ENCODE data around the gene SKA2. TPM values are rescaled to one million over a fixed set of nuclear protein-coding genes. Genes with fewer than 3 reads are reported as not detected.
A peak's percentile ranks its signal among the peaks of the same experiment; 100 is the strongest.
"Not testable (repeated sequence)": the region's sequence is repeated elsewhere in the genome, so short reads cannot be mapped to it uniquely, and the experiment has no call there.

Gene SKA2
- total RNA-seq, 1 experiment from 2014 or later, result 110 TPM

DNA sequence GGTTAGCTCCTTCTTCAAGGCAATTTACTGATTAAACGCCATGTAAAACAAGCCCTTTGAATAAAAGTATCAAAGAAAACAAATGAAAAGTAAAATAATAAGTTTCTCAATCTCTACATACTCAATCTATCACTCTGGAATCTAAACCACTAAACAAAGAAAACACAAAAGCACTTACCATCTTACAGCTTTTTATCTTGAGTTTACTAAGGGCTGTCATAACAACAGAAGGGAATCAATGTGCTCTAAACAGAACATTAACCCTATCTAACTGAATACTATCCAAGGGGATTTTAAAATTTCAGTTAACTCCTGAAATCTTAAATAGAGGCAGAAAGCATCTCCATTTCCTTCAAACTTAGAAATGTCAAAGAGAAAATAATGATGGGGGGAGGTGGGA is 3.4 kb downstream of the SKA2 start:
- no peak for DNase-seq (ENCODE audit: low read depth)

DNA sequence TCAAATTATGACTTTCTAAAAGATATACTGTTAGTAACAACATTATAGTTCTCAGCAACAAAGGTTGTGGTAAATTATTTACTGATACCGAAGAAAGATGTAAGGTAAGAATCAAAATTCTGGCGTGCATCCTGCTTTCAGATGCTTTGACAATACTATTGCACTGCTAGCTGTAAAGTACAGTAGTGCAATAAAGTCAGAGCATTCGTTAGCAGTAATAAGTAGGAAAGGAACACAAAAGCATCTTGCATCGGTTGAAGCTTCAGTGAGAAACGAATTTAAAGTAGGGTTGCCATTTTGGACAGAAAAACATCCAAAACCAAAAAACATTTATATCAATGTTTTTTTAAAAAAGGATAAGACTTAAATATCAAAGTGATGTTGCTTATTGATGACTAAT is 4.0 kb downstream of the SKA2 start:
- no peak for DNase-seq (ENCODE audit: low read depth)

DNA sequence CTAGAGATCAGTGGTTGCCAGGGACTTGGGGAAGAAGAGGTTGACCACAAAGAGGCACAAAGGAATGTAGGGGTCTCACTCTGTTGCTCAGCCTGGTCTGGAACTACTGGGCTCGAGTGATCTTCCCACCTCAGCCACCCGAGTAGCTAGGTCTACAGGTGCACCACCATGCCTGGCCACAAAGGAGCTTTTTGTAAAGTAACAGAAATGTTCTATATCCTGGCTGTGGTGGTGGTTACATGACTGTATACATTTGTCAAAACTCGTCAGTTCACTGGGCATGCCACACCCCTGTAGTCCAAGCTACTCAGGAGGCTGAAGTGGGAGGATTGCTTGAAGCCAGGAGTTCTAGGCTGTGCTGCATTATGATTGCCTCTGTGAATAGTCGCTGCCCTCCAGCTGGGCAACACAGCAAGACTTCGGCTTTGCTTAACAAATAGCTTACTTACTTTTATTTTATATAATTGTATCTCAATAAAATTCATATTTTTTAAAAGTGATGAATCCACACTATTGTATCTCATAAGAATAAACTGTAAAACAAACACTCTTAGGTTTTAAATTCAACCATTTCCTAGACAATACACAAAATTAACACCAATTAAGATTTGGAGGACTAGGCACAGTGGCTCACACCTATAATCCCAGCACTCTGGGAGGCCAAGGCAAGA is 5.0 kb downstream of the SKA2 start:
- DNase-seq (ENCODE audit: low read depth), result no peak

DNA sequence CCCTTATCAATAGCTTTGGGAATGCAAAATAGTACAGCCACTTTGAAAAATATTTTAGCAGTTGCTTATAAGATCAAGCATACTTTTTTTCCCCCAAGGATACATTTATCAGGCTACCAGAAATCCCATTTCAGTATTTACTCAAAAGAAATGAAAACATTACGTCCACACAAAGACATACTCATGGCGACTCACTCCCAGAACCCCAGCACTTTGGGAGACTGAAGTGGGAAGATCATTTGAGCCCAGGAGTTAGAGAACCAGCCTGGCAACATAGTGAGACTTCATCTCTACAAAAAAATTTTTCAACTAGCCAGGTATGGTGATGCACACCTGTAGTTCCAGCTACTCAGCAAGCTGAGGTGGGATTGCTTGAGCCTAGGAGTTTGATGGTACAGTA is 5.9 kb downstream of the SKA2 start:
- DNase-seq (ENCODE audit: low read depth), result no peak

DNA sequence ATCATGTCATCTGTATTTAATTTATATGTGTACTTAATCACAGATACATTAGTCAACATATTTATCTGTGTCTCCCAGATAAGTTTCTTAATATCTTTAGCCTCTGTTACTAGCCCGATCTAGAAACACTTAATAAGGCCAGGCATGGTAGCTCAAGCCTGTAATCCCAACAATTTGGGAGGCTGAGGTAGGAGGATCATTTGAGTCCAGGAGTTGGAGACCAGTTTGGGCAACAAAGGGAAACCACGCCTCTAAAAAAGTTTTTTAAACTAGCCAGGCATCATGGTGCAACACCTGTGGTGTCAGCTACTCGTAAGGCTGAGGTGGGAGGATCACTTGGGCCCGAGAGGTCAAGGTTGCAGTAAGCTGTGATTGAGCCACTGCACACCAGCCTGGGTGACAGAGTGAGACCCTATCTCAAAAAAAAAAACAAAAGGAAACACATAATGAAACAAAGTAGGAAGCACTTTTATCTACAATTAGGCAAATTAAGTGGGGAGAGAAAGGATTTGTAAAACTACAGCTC is 9.4 kb downstream of the SKA2 start:
- no peak for DNase-seq (ENCODE audit: low read depth)

DNA sequence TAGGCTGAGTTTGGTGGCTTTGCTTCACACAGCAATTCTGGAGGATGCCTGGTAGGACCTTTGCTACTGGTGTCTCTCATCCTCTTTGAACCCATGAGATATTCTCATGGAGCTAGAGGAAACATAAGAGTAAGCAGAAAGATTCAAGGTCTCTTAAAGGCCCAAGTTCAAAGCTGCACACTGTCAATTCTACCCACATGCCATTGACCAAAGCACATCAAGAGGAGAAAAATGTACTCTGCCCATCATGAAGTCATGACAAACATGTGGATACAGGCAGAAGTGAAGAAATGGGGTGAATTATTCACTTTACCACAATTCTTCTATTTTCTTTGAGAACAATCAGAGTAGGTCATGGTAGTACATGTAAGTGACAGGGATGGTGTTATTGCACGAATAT is 13.1 kb downstream of the SKA2 start:
- DNase-seq (ENCODE audit: low read depth), result no peak

DNA sequence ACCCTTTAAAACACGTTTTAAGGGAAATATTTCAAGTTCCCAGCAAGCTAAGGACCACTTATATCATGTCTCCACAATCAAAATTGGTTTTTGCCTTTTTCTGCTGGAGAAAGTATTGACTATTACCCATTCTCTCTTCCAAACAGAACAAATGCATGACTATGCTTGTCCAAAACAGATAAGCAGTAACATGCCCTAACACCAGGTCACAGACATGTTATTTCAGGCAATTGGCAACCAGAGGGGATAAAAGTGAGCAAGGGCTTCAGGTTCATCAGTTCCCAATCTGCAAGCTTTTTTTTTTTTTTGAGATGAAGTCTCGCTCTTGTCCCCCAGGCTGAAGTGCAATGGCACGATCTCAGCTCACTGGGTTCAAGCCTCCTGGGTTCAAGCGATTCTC is 15.0 kb downstream of the SKA2 start:
- DNase-seq (ENCODE audit: low read depth), result no peak

DNA sequence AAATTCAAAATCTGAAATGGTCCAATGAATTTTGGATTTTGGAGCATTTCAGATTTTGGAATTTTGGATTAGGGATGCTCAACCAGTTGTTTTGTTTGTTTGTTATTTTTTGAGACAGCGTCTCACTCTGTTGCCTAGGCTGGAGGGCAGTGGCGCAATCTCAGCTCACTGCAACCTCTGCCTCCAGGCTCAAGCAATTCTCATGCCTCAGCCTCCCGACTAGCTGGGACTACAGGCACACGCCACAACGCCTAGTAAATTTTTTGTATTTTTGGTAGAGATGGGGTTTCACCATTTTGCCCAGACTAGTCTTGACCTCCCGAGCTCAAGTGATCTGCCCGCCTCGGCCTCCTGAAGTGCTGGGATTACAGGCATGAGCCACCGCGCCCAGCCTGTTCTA is 16.6 kb downstream of the SKA2 start:
- DNase-seq (ENCODE audit: low read depth), result not testable (repeated sequence)

DNA sequence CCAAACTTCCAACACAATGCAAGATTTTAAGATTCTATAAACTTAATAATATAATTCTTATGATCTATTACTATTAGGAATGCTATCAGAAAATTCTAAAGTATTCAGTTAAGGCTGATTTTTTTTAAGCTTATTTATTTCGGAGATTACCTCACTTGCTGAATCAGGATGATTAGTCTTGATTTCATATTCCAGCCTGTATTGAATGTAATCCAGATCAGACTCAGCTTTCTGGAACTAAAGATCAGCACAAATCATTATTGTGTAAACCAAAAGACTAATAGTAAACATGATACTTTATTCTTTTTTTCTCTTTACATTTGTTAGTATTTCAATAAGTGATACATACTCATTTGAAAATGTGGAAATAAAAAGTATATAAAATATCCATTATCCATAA is 23.9 kb downstream of the SKA2 start:
- no peak for DNase-seq (ENCODE audit: low read depth)

DNA sequence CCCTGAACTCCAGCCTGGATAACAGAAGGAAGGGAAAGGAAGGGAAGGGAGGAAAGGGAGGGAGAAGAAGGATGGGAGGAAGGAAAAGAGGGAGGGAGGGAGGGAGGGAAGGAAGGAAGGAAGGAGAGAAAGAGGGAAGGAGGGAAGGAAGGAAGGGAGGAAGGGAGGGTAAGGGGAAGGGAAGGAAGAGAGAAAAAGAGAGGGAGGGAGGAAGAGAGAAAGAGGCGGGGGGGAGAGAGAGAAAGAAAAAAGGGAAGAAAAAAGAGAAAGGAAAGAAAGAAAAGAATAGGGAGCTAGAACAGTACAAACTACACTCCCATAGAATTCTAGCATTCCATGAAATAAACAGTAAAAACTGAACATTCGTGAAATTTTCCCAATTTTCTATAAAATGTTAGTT is 25.2 kb downstream of the SKA2 start:
- no peak for DNase-seq (ENCODE audit: low read depth)

DNA sequence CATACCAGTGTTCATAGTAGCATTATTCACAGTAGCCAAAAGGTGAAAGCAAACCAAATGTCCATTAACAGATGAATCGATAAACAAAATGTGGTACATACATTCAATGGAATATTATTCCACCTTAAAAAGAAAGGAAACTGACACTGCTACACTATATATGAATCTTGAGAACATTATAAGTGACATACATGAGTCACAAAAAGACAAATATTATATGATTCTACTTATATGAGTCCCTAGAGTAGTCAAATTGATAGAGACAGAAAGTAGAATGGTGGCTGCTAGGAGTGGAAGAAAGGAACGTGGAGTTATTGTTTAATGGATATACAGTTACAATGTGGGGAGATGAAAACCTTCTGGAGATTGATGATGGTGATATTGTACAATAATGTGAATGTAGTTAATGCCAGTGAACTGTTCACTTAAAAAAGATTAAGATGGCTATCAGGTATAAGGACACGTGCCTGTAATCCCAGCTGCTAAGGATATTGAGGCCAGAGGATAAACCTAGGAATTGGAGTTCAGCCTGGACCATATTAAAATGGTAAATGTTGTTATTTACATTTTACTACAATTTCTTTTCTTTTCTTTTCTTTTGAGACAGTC is 28.1 kb downstream of the SKA2 start:
- DNase-seq (ENCODE audit: low read depth), result no peak

DNA sequence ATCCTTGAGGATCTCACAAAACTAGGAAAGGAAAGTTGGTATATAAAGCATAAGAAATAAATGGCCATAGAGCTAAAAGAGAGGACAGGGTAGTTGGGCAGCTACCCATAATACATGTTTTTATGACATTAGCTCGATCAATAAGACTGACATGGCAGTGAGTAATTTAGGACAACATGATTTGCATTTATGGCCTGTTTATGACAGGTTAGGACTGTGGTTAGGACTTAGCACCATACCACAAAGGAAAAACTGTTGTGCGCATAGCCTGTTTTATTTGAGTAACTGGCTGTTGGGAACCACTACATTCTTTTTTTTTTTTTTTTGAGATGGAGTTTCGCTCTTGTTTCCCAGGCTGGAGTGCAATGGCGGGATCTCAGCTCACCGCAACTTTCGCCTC is 30.3 kb downstream of the SKA2 start:
- no peak for DNase-seq (ENCODE audit: low read depth)

DNA sequence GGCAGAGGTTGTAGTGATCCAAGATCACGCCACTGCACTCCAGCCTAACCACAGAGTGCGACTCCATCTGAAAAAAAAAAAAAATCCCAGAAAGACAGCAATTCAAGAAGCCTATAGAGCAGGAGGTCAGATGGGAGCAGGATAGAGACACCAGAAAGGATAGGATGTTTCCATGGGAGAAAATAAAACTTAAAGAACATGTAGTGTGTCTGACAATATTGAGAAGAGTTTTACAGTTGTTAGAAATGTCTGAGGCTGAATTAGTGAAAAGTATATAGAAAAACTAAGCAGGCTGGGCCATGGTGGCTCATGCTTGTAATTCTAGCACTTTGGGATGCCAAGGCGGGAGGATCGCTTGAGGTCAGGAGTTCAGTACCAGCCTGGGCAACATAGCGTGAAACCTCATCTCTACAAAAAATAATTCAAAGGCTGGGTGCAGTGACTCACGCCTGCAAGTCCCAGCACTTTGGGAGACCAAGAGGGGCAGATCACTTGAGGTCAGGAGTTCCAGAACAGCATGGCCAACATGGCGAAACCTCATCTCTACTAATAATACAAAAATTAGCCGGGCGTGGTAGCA is 33.0 kb downstream of the SKA2 start:
- peak; percentile 42 for DNase-seq (ENCODE audit: low read depth)

DNA sequence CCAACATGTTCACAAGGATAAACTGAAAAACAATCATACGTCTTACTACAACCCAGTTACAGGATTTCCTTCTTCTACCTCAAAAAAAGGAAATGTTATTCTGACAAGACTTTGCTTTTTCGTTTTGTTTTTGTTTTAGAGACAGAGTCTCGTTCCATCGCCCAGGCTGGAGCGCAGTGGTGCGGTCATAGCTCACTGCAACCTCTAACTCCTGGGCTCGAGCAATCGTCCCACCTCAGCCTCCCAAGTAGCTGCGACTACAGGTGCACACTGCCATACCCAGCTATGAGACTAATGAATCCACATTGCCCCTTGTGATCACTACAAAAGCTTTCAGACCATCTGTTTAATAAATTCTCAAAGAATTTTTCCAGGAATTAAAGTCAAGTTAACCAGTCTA is 39.5 kb downstream of the SKA2 start:
- DNase-seq (ENCODE audit: low read depth), result no peak

DNA sequence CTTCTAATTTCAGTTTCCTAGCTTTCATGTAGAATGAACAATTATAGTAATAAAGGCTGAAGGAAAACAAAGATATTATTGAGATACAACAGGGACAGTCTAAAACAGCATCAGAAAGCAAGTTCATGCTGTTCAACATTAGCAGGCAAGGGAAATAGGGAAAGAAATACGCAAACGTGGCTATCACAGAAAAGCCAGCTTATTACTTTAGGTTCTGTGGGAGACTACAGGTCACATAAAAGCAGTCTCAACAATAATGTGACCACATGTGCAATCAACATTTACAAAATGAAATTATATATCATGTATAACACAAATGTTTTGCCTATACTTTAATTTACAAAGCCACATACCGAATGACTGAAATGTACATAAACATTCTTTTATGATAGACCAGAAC is 43.4 kb downstream of the SKA2 start:
- no peak for DNase-seq (ENCODE audit: low read depth)

DNA sequence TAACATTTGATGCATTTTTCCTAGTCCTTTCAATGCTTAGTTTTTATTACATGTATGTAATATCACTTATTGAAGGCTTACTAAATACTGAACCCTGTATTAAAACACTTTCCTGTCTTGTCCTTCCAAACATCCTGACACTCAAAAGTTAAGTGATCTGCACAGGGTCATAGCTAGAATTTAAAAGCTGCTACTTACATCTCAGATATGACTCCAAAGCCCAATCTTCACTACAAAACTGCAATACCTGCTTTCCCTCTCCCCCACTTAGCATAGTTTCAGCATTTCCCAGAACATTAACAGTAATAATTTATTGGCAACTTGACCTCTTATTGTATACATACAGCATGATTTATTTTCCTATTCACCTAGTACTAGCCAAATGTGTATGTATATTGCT is 44.0 kb downstream of the SKA2 start:
- no peak for DNase-seq (ENCODE audit: low read depth)

DNA sequence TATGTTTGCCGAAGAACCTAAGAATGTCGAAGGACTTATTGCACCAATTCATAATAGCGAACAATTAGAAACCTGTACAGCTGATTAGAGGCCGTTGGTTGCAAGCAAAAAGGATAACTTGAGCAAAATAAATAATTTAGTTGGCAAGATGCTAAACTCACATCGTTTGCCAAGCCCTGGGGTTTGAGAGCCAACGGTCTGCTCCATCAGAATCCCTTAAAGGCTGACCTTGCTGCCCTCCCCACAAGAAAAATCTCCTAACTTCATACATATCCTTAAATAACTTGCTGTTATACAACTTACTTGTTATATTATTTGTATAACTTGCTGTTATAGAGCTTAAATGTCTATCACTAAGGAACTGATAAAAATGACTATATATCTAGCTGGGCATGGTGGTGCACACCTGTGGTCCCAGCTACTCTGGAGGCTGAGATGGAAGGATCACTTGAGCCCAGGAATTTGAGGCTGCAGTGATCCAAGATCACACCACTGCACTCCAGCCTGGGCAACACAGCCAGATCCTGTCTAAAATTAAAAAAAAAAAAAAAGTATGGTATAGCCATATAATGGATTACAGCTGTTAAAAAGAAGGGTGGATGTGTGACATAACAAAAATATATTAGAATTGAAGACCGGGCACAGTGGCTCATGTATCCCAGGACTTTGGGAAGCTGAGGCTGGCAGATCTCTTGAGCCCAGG is 46.4 kb downstream of the SKA2 start:
- no peak for DNase-seq (ENCODE audit: low read depth)

DNA sequence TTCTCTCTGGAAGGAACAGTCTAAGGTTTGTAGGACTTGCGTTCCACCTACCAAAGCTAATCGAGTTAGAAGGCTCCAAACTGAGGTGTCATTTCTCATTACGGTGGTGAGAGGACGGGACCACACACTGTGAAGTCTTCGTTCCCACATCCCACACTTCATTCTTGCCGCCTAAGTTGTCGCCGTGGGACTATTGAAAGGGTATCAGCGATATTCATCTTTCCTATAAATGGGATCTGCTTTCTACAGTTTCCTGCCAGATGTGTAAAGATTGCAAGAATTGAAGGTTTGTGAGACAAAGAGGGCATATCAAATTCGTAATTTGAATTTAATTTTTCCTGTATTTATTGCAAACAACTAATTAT is 47.7 kb downstream of the SKA2 start:
- no peak for DNase-seq (ENCODE audit: low read depth)

DNA sequence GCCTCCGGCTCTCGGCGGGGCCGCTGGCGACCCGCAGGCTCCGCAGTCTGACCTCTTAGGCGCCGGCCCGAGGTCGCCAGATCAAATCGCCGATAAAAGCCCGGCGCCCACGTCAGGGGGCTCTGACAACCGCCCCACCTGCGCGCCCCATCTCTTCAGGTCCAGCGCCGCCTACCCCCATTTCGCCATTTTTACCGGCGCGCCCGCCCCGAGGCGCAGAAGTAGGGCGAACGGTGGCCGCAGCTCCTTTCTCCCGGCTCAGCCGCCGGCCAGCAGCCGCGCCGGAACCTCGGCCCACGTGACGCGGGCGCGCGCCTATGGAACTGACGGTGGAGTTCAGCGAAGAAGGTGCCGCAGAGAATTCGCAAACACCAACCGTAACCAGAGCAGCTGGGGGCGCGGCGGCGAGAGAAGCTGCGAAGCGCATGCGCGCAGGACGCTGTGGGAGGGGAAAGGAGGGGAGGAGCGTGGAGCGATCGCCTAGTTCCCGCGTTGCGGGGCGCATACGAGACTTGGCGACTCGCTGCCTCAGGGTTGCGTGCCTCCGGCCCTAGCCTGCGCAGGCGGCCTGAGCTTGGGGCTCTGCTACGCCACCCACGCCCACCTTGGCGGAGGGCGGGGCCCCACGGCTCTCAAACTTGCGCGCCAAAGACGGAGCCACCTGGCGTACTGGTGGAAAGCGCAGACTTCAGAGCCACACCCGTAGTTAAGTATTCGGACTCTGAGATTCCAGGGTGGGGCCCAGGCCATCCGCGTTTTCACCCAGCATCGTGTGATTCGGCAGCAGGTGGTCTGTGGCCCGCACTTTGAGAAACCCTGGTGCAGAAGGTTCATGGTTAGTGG is 48.3 kb downstream of the SKA2 start, which contains the start of gene TRIM37:
Gene TRIM37 (minus strand): TSS at position 418 of the 843 bp plus-strand sequence. CDS start 419 bp downstream, outside the sequence.
- peak; percentile 98 for DNase-seq (ENCODE audit: low read depth)

DNA sequence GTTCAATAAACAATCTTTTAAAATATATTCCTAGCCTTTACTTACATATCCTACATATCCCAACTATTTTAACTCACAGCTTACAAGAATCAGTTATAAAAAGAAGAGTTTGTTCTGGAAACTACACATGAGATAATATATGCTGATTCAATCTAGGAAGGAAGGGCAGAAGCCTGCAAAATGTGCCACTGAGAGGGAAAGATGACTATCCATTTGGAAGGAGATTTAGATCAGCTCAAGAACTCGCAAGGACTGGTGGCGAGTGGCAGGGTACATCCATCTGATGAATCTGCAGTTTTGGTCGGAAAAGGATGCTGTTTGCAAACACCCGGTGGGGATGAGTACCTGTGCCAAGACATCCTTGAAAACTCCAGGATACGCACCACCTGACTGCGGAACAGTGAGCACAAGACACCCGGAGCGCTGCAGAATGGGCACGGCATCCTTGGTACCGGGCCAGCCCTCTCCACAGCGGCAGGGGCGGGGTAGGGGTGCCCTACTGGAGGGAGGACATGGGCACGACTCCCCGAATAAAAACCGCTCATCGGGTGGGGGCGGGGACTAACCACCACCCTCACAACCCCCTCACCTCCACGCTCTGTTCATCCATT is 49.0 kb downstream of the SKA2 start:
- DNase-seq (ENCODE audit: low read depth), result peak; percentile 50

DNA sequence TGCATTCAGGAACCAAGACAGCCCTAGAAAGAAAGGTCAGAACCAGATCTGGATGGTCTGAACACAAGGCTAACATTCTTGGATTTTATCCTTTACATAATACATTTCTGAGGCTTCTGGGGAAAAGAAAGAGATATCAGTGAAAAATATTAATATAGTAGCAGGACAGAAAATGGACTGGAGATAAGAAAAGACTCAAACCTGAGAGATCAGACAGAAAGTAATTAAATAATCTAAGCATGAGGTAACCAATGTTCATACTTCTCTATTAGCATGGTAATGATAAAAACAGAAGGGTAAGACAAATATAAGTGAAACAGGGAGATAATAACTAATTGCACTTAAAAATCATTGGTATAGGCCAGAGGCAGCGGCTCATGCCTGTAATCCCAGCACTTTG is 53.8 kb downstream of the SKA2 start:
- no peak for DNase-seq (ENCODE audit: low read depth)

Measured in Daoy (cell line).